AG20443 (cell line): ENCODE data around the gene APOB.

ENCODE experiments used
- DNase-seq: peaks from one replicate; pipeline ENCODE4 v3.0.0; 2012; ENCODE audit warnings: low spot score, mixed read lengths

APOB gene

GRCh38 chr2:21002814-21003192, 41.1 kb downstream of the APOB start:
- no peak for DNase-seq

- no peak for DNase-seq
Observed at GRCh38 chr2:21001988-21002813, 41.7 kb downstream of the APOB start.

DNA sequence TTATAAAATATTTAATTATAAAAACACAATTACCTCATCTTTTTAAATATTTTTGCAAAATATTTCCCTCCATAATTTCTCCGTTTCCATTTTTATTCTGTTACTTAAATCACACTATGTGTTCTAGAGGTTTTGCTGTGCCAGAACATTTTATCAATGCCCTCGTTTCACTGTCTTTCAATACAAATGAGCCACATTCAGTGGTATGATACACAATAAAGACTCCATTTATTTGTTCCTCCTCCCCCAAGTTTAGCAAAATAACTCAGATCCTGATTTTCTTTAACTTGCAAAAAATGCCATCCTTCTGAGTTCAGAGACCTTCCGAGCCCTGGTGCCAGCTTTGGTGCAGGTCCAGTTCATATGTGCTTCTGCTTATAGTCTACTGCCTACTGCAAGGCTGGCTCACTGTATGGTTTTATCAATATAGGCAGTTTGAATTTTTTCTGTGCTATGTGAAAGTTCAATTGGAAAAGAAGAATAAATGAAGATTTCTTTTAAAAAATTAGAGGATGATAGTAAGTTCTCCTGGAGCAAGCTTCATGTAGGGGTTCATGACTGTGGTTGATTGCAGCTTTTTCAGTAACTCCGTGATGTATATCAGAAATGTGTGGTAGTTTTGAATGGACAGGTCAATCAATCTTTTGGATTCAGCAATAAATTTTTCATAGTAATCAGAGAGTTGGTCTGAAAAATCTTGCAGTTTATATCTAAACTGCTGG, 42.5 kb downstream of the APOB start:
- DNase-seq, result no peak

- no peak for DNase-seq
Observed at GRCh38 chr2:20999906-21000645, 43.8 kb downstream of the APOB start.

GRCh38 chr2:20998972-20999905, 44.6 kb downstream of the APOB start:
- no peak for DNase-seq

DNA sequence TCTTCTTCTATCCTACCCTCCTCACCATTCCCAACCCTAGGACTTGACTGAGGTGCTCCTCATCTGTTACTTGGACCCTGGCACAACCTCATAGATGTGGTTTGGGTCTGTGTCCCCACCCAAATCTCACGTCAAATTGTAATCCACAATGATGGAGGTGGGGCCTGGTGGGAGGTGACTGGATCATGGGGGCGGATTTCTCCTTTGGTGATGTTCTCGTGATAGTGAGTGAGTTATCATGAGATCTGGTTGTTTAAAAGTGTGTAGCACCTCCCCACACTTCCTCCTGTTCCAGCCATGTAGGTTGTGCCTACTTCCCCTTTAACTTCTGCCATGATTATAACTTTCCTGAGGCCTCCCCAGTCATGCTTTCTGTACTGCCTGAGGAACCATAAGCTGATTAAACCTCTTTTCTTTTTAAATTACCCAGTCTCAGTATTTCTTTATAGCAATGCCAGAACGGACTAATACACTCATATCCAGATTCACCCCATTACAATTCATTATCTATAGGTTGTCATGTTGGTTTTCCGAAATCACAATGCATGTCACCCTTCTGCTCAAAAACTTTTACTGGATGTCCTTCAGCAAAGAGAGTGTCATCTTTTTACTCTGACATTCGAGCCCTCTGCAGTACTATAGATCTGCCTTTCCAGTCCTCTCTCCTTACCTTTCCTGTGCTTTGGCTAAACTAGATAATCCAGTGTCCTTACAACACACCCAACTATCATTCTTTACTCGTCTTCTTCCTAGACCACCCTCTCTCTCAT, 45.7 kb downstream of the APOB start:
- no peak for DNase-seq

GRCh38 chr2:20994130-20994529, 49.7 kb downstream of the APOB start:
- DNase-seq, result no peak

- peak; percentile 63 for DNase-seq
Observed at GRCh38 chr2:20992201-20992711, 51.6 kb downstream of the APOB start.

DNA sequence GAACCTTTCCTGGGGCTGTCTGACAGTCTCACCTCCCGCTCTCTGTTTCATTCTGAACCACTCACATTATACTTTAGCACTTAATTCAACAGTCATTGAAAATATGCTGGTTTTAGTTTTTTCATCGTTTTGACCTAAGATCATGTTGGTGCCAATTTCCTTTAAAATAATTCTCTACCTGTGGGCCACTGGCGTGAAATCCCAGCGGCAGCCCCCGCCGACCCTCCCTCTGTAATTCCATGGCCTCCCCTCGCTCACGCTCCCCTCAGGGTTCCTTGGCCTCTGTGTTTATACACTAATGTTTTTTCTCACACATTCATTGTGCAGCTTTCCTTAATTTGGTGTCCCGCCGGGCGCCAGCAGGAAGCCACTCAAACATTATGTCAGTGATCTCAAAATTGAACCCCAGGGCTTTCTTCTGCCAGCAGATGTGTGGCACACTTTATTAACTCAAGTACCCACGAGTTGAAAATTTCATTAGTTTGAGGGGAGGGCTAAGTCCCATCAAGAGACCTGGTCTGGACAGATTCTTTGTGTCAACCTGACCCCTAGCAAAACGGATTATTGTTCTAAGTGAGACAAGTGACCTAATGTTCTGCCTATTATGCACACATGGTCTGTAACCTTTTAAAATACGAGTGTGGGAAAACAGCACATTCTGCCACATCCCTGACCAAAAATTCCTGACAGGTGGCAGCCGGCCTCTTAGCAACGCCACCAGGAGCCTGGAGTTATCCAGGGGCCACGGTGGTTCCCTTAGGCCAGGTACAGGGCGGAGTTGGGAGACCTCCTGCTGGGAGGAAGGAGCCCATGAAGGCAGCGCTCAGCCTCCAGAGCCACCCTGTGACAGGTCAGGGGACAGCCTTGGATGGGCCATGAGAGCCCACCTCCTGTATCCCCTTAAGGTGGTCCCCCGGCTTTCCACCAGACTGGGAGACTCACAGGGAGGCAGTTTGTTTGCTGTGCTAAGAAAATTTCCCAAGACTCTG, 53.1 kb downstream of the APOB start:
- no peak for DNase-seq

- DNase-seq, result no peak
Observed at GRCh38 chr2:20989404-20989803, 54.5 kb downstream of the APOB start.

DNA sequence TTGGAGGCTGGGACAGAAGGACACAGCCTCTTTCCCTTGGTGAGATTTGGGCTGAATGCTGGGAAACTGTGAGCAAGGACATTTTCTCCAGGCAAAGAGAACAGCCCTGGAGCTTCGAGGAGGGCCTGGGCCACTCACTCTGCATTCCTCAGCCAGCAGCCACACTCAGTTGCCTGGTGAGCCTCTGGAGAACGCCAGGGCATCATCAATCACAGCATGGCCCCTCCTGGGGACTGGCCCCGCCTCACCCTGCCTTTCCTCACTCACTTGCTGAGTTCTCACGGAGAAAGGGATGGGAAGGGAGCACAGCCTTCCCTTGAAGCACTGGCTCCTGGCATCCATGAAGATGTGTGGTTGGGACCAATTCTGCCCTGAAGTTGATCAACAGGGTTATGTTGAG, 55.0 kb downstream of the APOB start:
- no peak for DNase-seq

DNA sequence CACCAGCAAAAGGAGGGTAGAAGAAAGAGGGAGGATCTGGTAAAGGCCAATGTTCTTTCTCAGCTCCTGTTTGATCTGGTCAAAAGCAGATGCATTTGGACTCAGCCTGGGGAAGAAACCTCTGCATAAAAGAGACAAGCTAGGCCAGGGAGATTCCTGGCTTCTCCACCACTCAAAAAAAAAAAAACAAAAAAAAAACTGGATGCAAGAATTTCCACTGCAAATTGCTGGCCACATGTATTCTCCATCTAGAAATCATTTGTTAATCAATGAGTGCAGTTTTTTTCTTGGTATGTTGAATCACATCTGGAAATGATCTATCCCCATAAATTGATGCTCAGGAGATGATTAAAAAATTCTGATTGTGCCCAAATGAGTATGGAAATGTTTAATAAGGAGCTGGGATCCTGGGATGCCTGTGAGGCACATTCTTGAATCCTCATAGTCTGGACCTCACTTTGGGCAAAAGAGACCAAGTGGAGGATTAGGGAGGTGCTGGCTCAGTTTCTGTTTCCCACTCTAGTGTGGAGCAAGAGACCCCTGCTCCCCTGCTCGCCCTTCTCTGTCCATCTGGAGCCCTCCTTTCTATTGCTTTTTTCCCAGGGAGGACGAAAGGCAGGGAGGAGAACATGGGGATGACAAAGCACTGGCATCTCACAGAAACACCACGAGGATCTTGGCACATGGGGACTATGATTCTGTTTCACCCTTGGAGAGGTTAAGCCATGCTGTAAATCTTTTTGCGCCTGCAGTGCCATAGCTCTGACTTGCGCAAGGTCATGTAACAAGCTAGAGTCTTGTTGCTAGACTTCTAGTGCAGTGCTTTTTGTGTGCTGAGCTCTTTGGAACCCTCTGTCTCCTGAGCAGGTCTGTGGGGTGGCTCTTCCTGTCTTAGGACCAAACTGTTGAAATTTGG, 57.6 kb downstream of the APOB start:
- DNase-seq, result no peak

- DNase-seq, result no peak
Observed at GRCh38 chr2:20985062-20985461, 58.8 kb downstream of the APOB start.

DNA sequence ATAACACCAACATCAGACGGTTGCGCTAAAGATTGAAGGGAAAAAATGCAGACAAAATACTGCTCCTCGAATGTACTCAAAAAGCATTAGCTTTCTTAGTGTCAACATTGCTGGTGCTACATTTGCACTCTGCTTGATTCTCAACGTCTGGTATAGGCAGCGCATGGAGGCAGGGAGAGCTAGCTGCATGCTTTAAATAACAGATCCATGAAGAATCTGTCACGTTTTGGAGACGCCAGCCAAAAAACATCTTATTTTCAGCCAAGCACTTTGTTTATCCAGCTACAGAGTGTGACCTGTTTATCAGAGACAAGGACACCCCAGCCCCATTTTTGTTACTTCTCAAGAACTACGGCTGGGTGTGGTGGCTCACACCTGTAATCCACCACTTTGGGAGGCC, 59.5 kb downstream of the APOB start:
- no peak for DNase-seq

GRCh38 chr2:20983844-20984243, 60.0 kb downstream of the APOB start:
- no peak for DNase-seq

- no peak for DNase-seq
Observed at GRCh38 chr2:20982861-20983260, 61.0 kb downstream of the APOB start.

GRCh38 chr2:20977520-20978180, 66.2 kb downstream of the APOB start:
- DNase-seq, result no peak

DNA sequence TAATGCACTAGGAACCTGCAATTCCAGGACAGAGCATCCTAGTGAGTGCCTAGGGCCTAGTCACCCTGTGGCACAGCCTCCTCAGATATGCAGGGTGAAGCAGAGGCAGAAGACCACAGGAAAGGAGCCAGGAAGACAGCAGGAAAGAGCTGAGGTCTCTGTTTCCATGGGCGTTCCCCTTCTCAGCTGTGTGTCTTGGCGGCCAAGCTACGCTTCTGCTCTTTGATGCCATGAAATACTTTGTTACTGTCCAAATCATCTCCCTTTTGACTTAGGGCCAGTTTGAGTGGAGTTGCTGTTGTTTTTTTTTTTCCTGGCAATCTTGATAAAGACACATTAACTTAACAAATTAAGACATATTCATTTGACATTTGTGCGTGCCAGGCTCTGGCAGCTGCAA, 67.3 kb downstream of the APOB start:
- no peak for DNase-seq
